OCI-LY1 (cell line): ENCODE data around the gene LONP1.
"Not testable (repeated sequence)": the region's sequence is repeated elsewhere in the genome, so short reads cannot be mapped to it uniquely, and the experiment has no call there.

ENCODE experiments used
- H2AFZ ChIP-seq: fragments of 200-600 bp; sonication (generic), shearing (Covaris generic); 2 replicates; pipeline ENCODE4 v1.6.0; 2014; ENCODE audit warnings: antibody characterized with exemption, mild to moderate bottlenecking, low read length
- H3F3A ChIP-seq: fragments of 200-600 bp; sonication (generic), shearing (Covaris generic); 2 replicates; pipeline ENCODE4 v1.6.0; 2014; ENCODE audit warnings: mild to moderate bottlenecking, antibody characterized with exemption, low read length, moderate library complexity; ENCODE audit not compliant: insufficient read depth
- H3K27ac ChIP-seq: fragments of 200-600 bp; sonication (generic); 2 replicates; pipeline ENCODE4 v1.5.1; 2014; ENCODE audit warnings: low read length, mixed run types, mild to moderate bottlenecking, low read depth; ENCODE audit not compliant: poor library complexity, severe bottlenecking
- H3K27me3 ChIP-seq: fragments of 200-600 bp; sonication (generic); 2 replicates; pipeline ENCODE4 v1.6.0; 2014; ENCODE audit warnings: antibody characterized with exemption, mild to moderate bottlenecking, low read length, moderate library complexity; ENCODE audit not compliant: insufficient read depth
- H3K36me3 ChIP-seq: fragments of 200-600 bp; sonication (generic); 2 replicates; pipeline ENCODE4 v1.6.1; 2014; ENCODE audit warnings: mild to moderate bottlenecking, antibody characterized with exemption, low read length, moderate library complexity, mixed read lengths; ENCODE audit not compliant: insufficient read depth
- H3K4me1 ChIP-seq: fragments of 200-600 bp; sonication (generic); 2 replicates; pipeline ENCODE4 v1.5.1; 2014; ENCODE audit warnings: mild to moderate bottlenecking, low read length, moderate library complexity; ENCODE audit not compliant: insufficient read depth, severe bottlenecking
- H3K4me2 ChIP-seq: fragments of 200-600 bp; sonication (generic), shearing (Covaris generic); 2 replicates; pipeline ENCODE4 v1.6.1; 2014; ENCODE audit warnings: low read length
- H3K4me3 ChIP-seq: fragments of 200-600 bp; sonication (generic); 2 replicates; pipeline ENCODE4 v1.5.1; 2014; ENCODE audit warnings: low read length, low read depth, mild to moderate bottlenecking, mixed read lengths; ENCODE audit not compliant: poor library complexity, severe bottlenecking
- H3K79me2 ChIP-seq: fragments of 200-600 bp; shearing (Covaris generic); 2 replicates; pipeline ENCODE4 v1.6.1; 2016; ENCODE audit warnings: mixed run types, low read length, mixed read lengths; ENCODE audit not compliant: insufficient read depth
- H3K9ac ChIP-seq: fragments of 200-600 bp; sonication (generic), shearing (Covaris generic); 2 replicates; pipeline ENCODE4 v1.6.1; 2014; ENCODE audit warnings: mild to moderate bottlenecking, low read length, mixed read lengths
- H3K9me2 ChIP-seq: fragments of 200-600 bp; sonication (generic), shearing (Covaris generic); 2 replicates; pipeline ENCODE4 v1.6.1; 2014; ENCODE audit warnings: low read depth, mild to moderate bottlenecking, low read length, mixed read lengths
- H3K9me3 ChIP-seq: fragments of 200-600 bp; shearing (Covaris generic); 2 replicates; pipeline ENCODE4 v1.6.1; 2014; ENCODE audit warnings: low read length, mixed read lengths
- H4K20me1 ChIP-seq: fragments of 200-600 bp; sonication (generic), shearing (Covaris generic); 2 replicates; pipeline ENCODE4 v1.6.0; 2016; ENCODE audit warnings: mild to moderate bottlenecking, low read length; ENCODE audit not compliant: insufficient read depth
- EZH2 ChIP-seq: fragments of 200-600 bp; sonication (generic), shearing (Covaris generic); IDR thresholded peaks from 2 replicates; pipeline ENCODE4 v1.8.0; 2017; ENCODE audit warnings: borderline replicate concordance, mixed run types, mild to moderate bottlenecking, antibody characterized with exemption, low read length, moderate library complexity, mixed read lengths
- TF ChIP-seq, protein P1 (sequence below): fragments of 200-600 bp; sonication (generic), shearing (Covaris generic); IDR thresholded peaks from 2 replicates; pipeline ENCODE4 v1.5.1; 2017; ENCODE audit warnings: mild to moderate bottlenecking, antibody characterized with exemption, low read length, moderate library complexity, mixed read lengths

The LONP1 gene

DNA sequence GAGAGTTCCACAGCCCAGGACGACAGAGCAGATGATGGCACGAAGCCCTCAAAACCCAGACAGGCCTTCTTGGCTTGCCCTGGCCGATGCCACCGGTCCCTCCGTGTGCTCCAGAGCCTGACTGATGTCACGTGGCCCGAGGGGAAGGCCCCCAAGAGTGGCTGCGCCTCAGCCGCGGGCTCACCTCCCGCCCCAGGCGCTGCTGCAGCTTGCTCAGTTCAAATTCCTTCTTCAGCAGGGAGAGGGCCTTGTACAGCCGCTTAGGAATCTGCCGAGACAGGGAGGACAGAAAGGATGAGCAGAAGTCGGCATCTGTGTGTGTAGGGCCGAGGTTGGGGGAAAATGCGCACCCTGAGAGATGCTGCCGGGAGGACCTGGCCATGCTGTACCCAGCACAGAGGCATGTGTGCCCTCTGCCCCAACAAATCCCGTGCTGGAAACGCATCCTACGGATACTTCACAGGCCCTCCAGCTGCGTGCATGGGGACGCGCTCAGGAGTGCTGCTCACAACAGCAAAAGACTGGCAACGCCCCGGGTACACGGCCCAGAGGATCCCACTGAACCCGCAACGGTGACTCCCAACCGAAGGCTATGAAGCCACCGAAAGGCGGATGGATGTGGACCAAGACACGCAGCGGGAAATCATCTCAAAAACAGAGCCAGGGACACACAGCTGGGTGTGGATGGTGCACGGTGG is 12.9 kb downstream of the LONP1 start:
- Histone ChIP-seq H3K4me1 (no peaks in the 10 kb centered on the region), H3K9me3 (no peaks in the 10 kb centered on the region), H3K27me3 (no peaks in the 10 kb centered on the region), H3K4me3 (no peak overlapping the region), H3K36me3 (peaks cover 87% of the 10 kb centered on the region), H3K27ac (no peak overlapping the region), H3F3A (no peaks in the 10 kb centered on the region), H3K9me2 (no peaks in the 10 kb centered on the region), H3K79me2 (no peaks in the 10 kb centered on the region), H4K20me1 (no peaks in the 10 kb centered on the region), H2AFZ (no peak overlapping the region), H3K9ac (no peak overlapping the region), H3K4me2 (no peak overlapping the region)
- no peak for TF ChIP-seq EZH2
- TF ChIP-seq, protein P1, sequence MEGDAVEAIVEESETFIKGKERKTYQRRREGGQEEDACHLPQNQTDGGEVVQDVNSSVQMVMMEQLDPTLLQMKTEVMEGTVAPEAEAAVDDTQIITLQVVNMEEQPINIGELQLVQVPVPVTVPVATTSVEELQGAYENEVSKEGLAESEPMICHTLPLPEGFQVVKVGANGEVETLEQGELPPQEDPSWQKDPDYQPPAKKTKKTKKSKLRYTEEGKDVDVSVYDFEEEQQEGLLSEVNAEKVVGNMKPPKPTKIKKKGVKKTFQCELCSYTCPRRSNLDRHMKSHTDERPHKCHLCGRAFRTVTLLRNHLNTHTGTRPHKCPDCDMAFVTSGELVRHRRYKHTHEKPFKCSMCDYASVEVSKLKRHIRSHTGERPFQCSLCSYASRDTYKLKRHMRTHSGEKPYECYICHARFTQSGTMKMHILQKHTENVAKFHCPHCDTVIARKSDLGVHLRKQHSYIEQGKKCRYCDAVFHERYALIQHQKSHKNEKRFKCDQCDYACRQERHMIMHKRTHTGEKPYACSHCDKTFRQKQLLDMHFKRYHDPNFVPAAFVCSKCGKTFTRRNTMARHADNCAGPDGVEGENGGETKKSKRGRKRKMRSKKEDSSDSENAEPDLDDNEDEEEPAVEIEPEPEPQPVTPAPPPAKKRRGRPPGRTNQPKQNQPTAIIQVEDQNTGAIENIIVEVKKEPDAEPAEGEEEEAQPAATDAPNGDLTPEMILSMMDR, result no peak

DNA sequence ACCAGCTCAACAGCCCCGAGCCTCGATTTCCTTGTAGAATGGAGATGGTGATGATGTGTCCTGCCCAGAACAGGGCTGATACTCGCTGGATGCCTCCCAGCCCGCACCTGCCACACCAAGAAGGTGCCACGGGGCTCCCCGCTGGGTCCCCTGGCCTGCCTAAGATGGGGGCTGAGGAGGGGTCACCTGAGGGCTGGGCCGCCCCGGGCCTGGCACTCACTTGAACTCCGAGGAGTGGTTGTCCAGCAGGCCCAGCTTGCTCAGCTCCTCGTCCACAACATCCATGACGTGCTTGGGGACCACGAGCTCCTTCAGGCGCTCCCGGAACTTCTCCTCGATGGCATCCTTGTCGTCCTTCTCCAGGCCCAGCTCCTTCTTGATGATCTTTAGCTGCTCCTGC is 14.4 kb downstream of the LONP1 start:
- Histone ChIP-seq H2AFZ (no peak overlapping the region), H3F3A (no peaks in the 10 kb centered on the region), H3K79me2 (no peaks in the 10 kb centered on the region), H3K9me3 (no peaks in the 10 kb centered on the region), H3K27me3 (no peaks in the 10 kb centered on the region), H3K9ac (no peak overlapping the region), H3K4me1 (no peaks in the 10 kb centered on the region), H3K36me3 (peaks cover 83% of the 10 kb centered on the region), H3K27ac (no peak overlapping the region), H3K4me2 (no peak overlapping the region), H3K9me2 (no peaks in the 10 kb centered on the region), H3K4me3 (no peak overlapping the region), H4K20me1 (no peaks in the 10 kb centered on the region)
- TF ChIP-seq EZH2, result no peak
- TF ChIP-seq, protein P1, result no peak

DNA sequence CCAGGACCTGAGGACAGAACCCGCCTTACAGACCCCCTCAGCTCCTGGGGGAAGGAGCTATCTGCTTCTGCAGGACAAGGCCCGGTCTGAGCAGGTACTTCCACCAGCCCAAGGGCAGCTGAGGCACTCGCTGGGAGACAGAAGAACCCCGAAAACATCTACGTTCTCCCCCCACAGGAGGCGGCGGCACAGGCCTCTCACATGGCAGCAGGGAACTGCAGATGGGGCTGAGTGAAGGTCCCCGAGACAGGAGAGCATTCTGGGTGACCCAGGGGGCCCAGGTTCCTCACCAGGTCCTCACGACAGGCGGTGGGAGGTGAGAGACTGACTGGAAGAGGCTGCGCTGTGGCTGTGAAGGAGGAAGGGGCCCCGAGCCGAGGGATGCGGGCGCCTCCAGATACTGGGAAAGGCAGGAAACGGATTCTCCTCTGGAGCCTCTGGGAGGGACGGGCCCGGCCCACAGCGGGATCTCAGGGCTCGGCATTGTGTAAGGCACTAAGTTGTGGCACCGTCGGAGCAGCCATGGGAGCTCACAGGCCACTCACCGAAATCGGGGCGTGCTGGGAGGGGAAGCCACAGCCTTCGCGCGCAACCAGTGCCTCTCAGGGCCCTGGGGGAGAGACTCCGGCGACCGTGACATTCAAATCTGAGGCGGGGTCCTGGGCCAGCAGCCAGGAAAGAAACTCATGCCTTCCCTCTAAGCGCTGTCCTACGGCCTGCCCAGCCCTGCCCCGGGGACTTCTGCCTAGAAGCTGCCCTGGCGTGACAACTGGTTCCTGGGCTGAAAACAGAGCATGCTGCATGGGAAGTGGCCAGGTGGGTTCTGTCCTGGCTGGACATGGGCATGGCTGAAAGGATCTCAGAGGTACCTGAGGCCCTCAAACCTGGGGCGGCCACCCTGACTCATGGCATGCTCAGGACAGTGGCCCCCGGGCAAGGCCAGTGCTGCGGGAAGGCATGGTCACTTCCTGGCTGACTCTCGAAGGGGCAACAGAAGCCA is 15.8 kb downstream of the LONP1 start:
- peaks cover 6% of the 10 kb centered on the region for H3K4me1 ChIP-seq
- H3K9me2 ChIP-seq, result no peaks in the 10 kb centered on the region
- no peak overlapping the region for H2AFZ ChIP-seq
- no peak overlapping the region for H3K4me2 ChIP-seq
- peaks cover 82% of the 10 kb centered on the region for H3K36me3 ChIP-seq
- no peaks in the 10 kb centered on the region for H3K27me3 ChIP-seq
- no peak overlapping the region for H3K27ac ChIP-seq
- H3K9me3 ChIP-seq, result no peaks in the 10 kb centered on the region
- no peak for TF ChIP-seq EZH2
- TF ChIP-seq, protein P1, result no peak
- H4K20me1 ChIP-seq, result no peaks in the 10 kb centered on the region
- no peak overlapping the region for H3K4me3 ChIP-seq
- no peaks in the 10 kb centered on the region for H3F3A ChIP-seq
- H3K79me2 ChIP-seq, result no peaks in the 10 kb centered on the region
- H3K9ac ChIP-seq, result no peak overlapping the region

DNA sequence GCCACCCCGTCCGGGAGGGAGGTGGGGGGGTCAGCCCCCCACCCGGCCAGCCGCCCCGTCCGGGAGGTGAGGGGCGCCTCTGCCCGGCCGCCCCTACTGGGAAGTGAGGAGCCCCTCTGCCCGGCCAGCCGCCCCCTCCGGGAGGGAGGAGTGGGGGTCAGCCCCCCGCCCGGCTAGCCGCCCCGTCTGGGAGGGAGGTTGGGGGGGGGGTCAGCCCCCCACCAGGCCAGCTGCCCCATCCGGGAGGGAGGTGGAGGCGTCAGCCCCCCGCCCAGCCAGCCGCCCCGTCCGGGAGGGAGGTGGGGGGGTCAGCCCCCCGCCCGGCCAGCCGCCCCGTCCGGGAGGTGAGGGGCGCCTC is 17.9 kb downstream of the LONP1 start:
- not testable (repeated sequence) for H3K27ac ChIP-seq, H3K9ac ChIP-seq, H3K4me3 ChIP-seq, H3K9me2 ChIP-seq, H3F3A ChIP-seq, H4K20me1 ChIP-seq, H3K9me3 ChIP-seq, H3K79me2 ChIP-seq, H3K27me3 ChIP-seq, H2AFZ ChIP-seq, H3K4me2 ChIP-seq
- peaks cover 79% of the 10 kb centered on the region for H3K36me3 ChIP-seq
- H3K4me1 ChIP-seq, result peaks cover 13% of the 10 kb centered on the region
